IMR-90 (cell line): ENCODE results near the gene TAF3. TPM values are rescaled to one million over a fixed set of nuclear protein-coding genes. Genes with fewer than 3 reads are reported as not detected.

Experiments
- ATAC-seq: fragments of 200-7000 bp; cut with Tn5 transposase; 2 replicates; pipeline ENCODE4 v1.9.1; 2020; ENCODE audit warnings: low read depth, mild to moderate bottlenecking, moderate library complexity
- BruUV-seq: library from RNA; stranded (reverse); fragments of 400-500 nt; replicated peaks from 2 replicates; lab custom pipeline; 2021; lab: Mats Ljungman, UMichigan
- CTCF ChIA-PET: fragments of 300-600 bp; formaldehyde crosslinking; extraction: SDS; loops from one replicate; lab custom pipeline; 2021; ENCODE audit warnings: antibody characterized with exemption; lab: Yijun Ruan, JAX
- POLR2A ChIA-PET: fragments of 300-600 bp; sonication (Branson Sonifier 250); formaldehyde crosslinking; loops from one replicate; lab custom pipeline; 2022; ENCODE audit warnings: antibody characterized with exemption; ENCODE audit not compliant: unreplicated experiment; lab: Charles Lee
- DNase-seq: peaks from one replicate; pipeline ENCODE4 v3.0.0; 2013
- H2AFZ ChIP-seq: replicated peaks from 2 replicates; pipeline ENCODE3; 2013; ENCODE audit warnings: low read length, mild to moderate bottlenecking; ENCODE audit not compliant: poor library complexity
- H2AK5ac ChIP-seq: 2 replicates; pipeline ENCODE4 v1.6.1; 2013; ENCODE audit warnings: low read depth, low read length, inconsistent platforms
- H2AK9ac ChIP-seq: replicated peaks from 2 replicates; pipeline ENCODE3; 2013; ENCODE audit warnings: mild to moderate bottlenecking, low read depth, low read length, moderate library complexity; ENCODE audit not compliant: poor library complexity
- H2BK120ac ChIP-seq: 2 replicates; pipeline ENCODE4 v1.6.1; 2013; ENCODE audit warnings: low read depth, low read length, inconsistent platforms
- H2BK15ac ChIP-seq: 3 replicates; pipeline ENCODE4 v1.6.1; 2013; ENCODE audit warnings: low read depth, low read length, inconsistent platforms
- H2BK20ac ChIP-seq: 2 replicates; pipeline ENCODE4 v1.6.1; 2013; ENCODE audit warnings: low read depth, mild to moderate bottlenecking, inconsistent platforms, low read length, moderate library complexity
- H2BK5ac ChIP-seq: 2 replicates; pipeline ENCODE4 v1.6.1; 2013; ENCODE audit warnings: mild to moderate bottlenecking, low read depth, low read length, inconsistent platforms; ENCODE audit not compliant: poor library complexity, severe bottlenecking
- H3K14ac ChIP-seq: replicated peaks from 2 replicates; pipeline ENCODE4 v1.6.1; 2013; ENCODE audit warnings: low read depth, low read length, inconsistent platforms
- H3K18ac ChIP-seq: 2 replicates; pipeline ENCODE4 v1.6.1; 2013; ENCODE audit warnings: low read depth, low read length, control low read depth
- H3K23ac ChIP-seq: 2 replicates; pipeline ENCODE4 v1.6.1; 2013; ENCODE audit warnings: low read depth, low read length, inconsistent platforms
- H3K27ac ChIP-seq: 2 replicates; pipeline ENCODE4 v1.5.1; 2013; ENCODE audit warnings: mild to moderate bottlenecking, control low read depth, low read length; ENCODE audit not compliant: insufficient read depth
- H3K27me3 ChIP-seq: 2 replicates; pipeline ENCODE4 v1.6.1; 2013; ENCODE audit warnings: low read length; ENCODE audit not compliant: control insufficient read depth, insufficient read depth
- H3K36me3 ChIP-seq: 2 replicates; pipeline ENCODE4 v1.6.1; 2013; ENCODE audit warnings: low read length, mixed read lengths; ENCODE audit not compliant: control insufficient read depth, insufficient read depth
- H3K4ac ChIP-seq: 2 replicates; pipeline ENCODE4 v1.6.1; 2013; ENCODE audit warnings: low read depth, low read length, inconsistent platforms
- H3K4me1 ChIP-seq: 2 replicates; pipeline ENCODE4 v1.6.1; 2013; ENCODE audit warnings: low read length, mixed read lengths; ENCODE audit not compliant: control insufficient read depth, insufficient read depth
- H3K4me2 ChIP-seq: 2 replicates; pipeline ENCODE4 v1.6.1; 2013; ENCODE audit warnings: low read depth, mild to moderate bottlenecking, control low read depth, low read length, moderate library complexity
- H3K4me3 ChIP-seq: 2 replicates; pipeline ENCODE4 v1.5.1; 2013; ENCODE audit warnings: low read depth, mild to moderate bottlenecking, control low read depth, low read length, moderate library complexity; ENCODE audit not compliant: insufficient read depth
- H3K56ac ChIP-seq: 2 replicates; pipeline ENCODE4 v1.6.1; 2013; ENCODE audit warnings: low read length, inconsistent platforms; ENCODE audit not compliant: insufficient read depth; ENCODE audit errors: extremely low read depth
- H3K79me1 ChIP-seq, 2 experiments: 2 replicates each; pipeline ENCODE4 v1.6.1; 2013; ENCODE audit warnings: low read length in 2 of 2, inconsistent platforms in 1 of 2, low read depth in 1 of 2
- H3K9ac ChIP-seq: 2 replicates; pipeline ENCODE4 v1.6.1; 2013; ENCODE audit warnings: low read depth, low read length, control low read depth
- H3K9me1 ChIP-seq: 2 replicates; pipeline ENCODE4 v1.6.1; 2013; ENCODE audit warnings: low read length, inconsistent platforms; ENCODE audit not compliant: insufficient read depth
- H3K9me3 ChIP-seq: 2 replicates; pipeline ENCODE4 v1.6.1; 2013; ENCODE audit warnings: low read length; ENCODE audit not compliant: control insufficient read depth, insufficient read depth
- H4K20me1 ChIP-seq: 2 replicates; pipeline ENCODE4 v1.6.1; 2013; ENCODE audit warnings: low read length, inconsistent platforms; ENCODE audit not compliant: insufficient read depth
- H4K5ac ChIP-seq: 2 replicates; pipeline ENCODE4 v1.6.1; 2013; ENCODE audit warnings: mild to moderate bottlenecking, low read depth, low read length, control low read depth
- H4K8ac ChIP-seq, 2 experiments: 2 replicates each; pipeline ENCODE4 v1.6.1; 2013; ENCODE audit warnings: low read depth in 2 of 2, low read length in 2 of 2, control low read depth in 1 of 2, inconsistent platforms in 1 of 2
- H4K91ac ChIP-seq: 2 replicates; pipeline ENCODE4 v1.6.1; 2013; ENCODE audit warnings: low read depth, low read length, inconsistent platforms; ENCODE audit not compliant: insufficient read depth
- BHLHE40 ChIP-seq: fragments of 150-350 bp; IDR thresholded peaks from 2 replicates; pipeline ENCODE4 v1.6.1; 2016; ENCODE audit warnings: mild to moderate bottlenecking, low read depth, low read length
- CEBPB ChIP-seq: IDR thresholded peaks from 2 replicates; pipeline ENCODE4 v1.6.1; 2012; ENCODE audit warnings: low read depth, low read length, improper control_type of control experiment
- CHD1 ChIP-seq: IDR thresholded peaks from 2 replicates; pipeline ENCODE4 v1.6.1; 2012; ENCODE audit warnings: low read depth, low read length, improper control_type of control experiment
- FOS ChIP-seq: fragments of 150-350 bp; IDR thresholded peaks from 2 replicates; pipeline ENCODE4 v1.6.1; 2016; ENCODE audit warnings: low read depth, low read length
- MAFK ChIP-seq: IDR thresholded peaks from 2 replicates; pipeline ENCODE4 v1.6.1; 2012; ENCODE audit warnings: low read depth, low read length, improper control_type of control experiment
- MAZ ChIP-seq: IDR thresholded peaks from 2 replicates; pipeline ENCODE4 v1.6.1; 2012; ENCODE audit warnings: low read depth, mild to moderate bottlenecking, low read length, improper control_type of control experiment, moderate library complexity, borderline replicate concordance
- MXI1 ChIP-seq: IDR thresholded peaks from 2 replicates; pipeline ENCODE4 v1.6.1; 2012; ENCODE audit warnings: low read depth, mild to moderate bottlenecking, low read length, moderate library complexity, borderline replicate concordance
- NFE2L2 ChIP-seq: fragments of 150-350 bp; IDR thresholded peaks from 2 replicates; pipeline ENCODE4 v1.6.1; 2016; ENCODE audit warnings: low read depth, mild to moderate bottlenecking, low read length
- POLR2A ChIP-seq: IDR thresholded peaks from 2 replicates; pipeline ENCODE4 v1.6.1; 2012; ENCODE audit warnings: mild to moderate bottlenecking, low read depth, low read length
- RAD21 ChIP-seq: IDR thresholded peaks from 2 replicates; pipeline ENCODE4 v1.6.1; 2012; ENCODE audit warnings: low read length, improper control_type of control experiment
- RCOR1 ChIP-seq: IDR thresholded peaks from 2 replicates; pipeline ENCODE4 v1.6.1; 2012; ENCODE audit warnings: mild to moderate bottlenecking, low read length, improper control_type of control experiment; ENCODE audit not compliant: insufficient replicate concordance
- RFX5 ChIP-seq: IDR thresholded peaks from 2 replicates; pipeline ENCODE4 v1.8.0; 2012; ENCODE audit warnings: low read depth, mild to moderate bottlenecking, low read length, moderate library complexity
- SMC3 ChIP-seq: fragments of 150-350 bp; IDR thresholded peaks from 2 replicates; pipeline ENCODE4 v1.6.1; 2016; ENCODE audit warnings: low read depth, mild to moderate bottlenecking, antibody characterized with exemption, low read length, moderate library complexity
- WGBS, 2 experiments: methylation state at CpG; one replicate each; pipeline versions ENCODE4 v1.1.5 to v1.1.7; 2013; ENCODE audit warnings: missing lambda C conversion rate in 2 of 2; ENCODE audit not compliant: insufficient read length in 1 of 2; ENCODE audit errors: extremely low coverage in 2 of 2; 5-methylcytosine and 5-hydroxymethylcytosine counted together
- dilution Hi-C: fragments of 300-500 bp; cut with HindIII; formaldehyde crosslinking; loops from one replicate; pipeline ENCODE4 v1.14.3; 2018; ENCODE audit warnings: low sequenced_read_pairs; ENCODE audit not compliant: unreplicated experiment
- in situ Hi-C: fragments of 300-500 bp; cut with MboI; formaldehyde crosslinking; loops from 3 replicates; pipeline ENCODE4 v1.14.3; 2019; ENCODE audit warnings: low sequenced_read_pairs, inconsistent platforms, mixed read lengths
- intact Hi-C: fragments of 100-400 bp; cut with micrococcal nuclease; formaldehyde crosslinking; loops from 2 replicates; pipeline ENCODE4 v1.10.0; 2022
- polyA plus RNA-seq, 3 experiments: library from polyadenylated mRNA; depleted of rRNA; stranded (reverse); fragments of >200 nt; gene quantifications; 2 replicates each; pipeline ENCODE4 v1.2.3, GENCODE V29; 2012; ENCODE audit warnings: low replicate concordance in 1 of 3
- total RNA-seq: library from RNA; depleted of rRNA; stranded (reverse); fragments of >200 nt; gene quantifications from 2 replicates; pipeline ENCODE4 v1.2.3, GENCODE V29; 2012
- TF ChIP-seq, protein P1 (sequence below): conservative IDR thresholded peaks from 2 replicates; pipeline ENCODE4 v1.5.1; 2012; ENCODE audit warnings: mild to moderate bottlenecking, low read depth, low read length, improper control_type of control experiment
- TF ChIP-seq, protein P2 (sequence below): fragments of 150-350 bp; IDR thresholded peaks from 2 replicates; pipeline ENCODE4 v1.6.1; 2016; ENCODE audit warnings: low read depth, mild to moderate bottlenecking, low read length, moderate library complexity, borderline replicate concordance
- TF ChIP-seq, protein P3 (sequence below): fragments of 150-350 bp; IDR thresholded peaks from 2 replicates; pipeline ENCODE4 v1.6.1; 2017; ENCODE audit warnings: mild to moderate bottlenecking, antibody characterized with exemption, low read length, low read depth

The TAF3 gene
- total and polyA plus RNA-seq, 2 of the 4 experiments (the other 2 are of a cell fraction), result 1.4 to 2.3 TPM

DNA sequence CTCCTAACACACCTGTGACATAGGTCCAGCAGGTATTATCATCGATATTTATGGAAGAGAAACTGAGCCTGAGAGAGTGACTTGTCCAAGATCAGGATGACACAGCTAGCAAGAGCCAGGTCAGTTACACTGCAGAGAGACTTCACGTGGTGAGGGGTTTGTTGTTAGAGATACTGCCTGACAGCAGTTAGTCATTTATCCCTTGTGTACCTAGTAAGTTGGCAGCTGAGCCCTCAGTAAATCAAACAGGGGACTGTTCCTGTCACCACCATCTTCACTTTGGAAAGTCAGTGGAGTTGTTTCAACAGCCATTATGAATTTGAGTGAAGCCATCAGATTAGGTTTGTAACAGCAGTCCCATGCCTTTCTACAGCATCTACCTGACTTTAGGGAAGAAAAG, 148.7 kb downstream of the TAF3 start:
- in situ Hi-C loops, result no loop called here
- intact Hi-C loops, result no loop called here
- Histone ChIP-seq H3K4me1 (no peaks in the 10 kb centered on the region), H3K27me3 (no peaks in the 10 kb centered on the region), H3K36me3 (peaks cover 5% of the 10 kb centered on the region; the same call in 1 of the 2 replicates), H4K91ac (no peak overlapping the region), H2BK15ac (no peak overlapping the region), H3K56ac (no peak overlapping the region), H3K14ac (no peak overlapping the region), H3K4me3 (no peak overlapping the region), H3K79me1 (no peaks in the 10 kb centered on the region; a peak in 1 of 4 replicates), H2BK120ac (no peak overlapping the region), H2BK20ac (no peak overlapping the region), H2AK5ac (no peak overlapping the region), H3K9ac (no peak overlapping the region), H3K4ac (no peak overlapping the region), H2BK5ac (no peak overlapping the region), H3K9me1 (no peaks in the 10 kb centered on the region), H3K18ac (no peak overlapping the region), H2AK9ac (no peak overlapping the region), H3K9me3 (no peaks in the 10 kb centered on the region), H3K4me2 (no peak overlapping the region), H4K20me1 (no peaks in the 10 kb centered on the region), H3K23ac (no peak overlapping the region), H4K8ac (no peak overlapping the region), H2AFZ (no peak overlapping the region), H4K5ac (no peak overlapping the region), H3K27ac (no peak overlapping the region)
- dilution Hi-C loops, result no loop called here
- CTCF ChIA-PET, result no interaction called here
- TF ChIP-seq NFE2L2, result no peak
- no peak for TF ChIP-seq MAZ
- no peak for TF ChIP-seq CEBPB
- no peak for TF ChIP-seq BHLHE40
- TF ChIP-seq POLR2A, result no peak
- no peak for TF ChIP-seq RFX5
- TF ChIP-seq, protein P1, sequence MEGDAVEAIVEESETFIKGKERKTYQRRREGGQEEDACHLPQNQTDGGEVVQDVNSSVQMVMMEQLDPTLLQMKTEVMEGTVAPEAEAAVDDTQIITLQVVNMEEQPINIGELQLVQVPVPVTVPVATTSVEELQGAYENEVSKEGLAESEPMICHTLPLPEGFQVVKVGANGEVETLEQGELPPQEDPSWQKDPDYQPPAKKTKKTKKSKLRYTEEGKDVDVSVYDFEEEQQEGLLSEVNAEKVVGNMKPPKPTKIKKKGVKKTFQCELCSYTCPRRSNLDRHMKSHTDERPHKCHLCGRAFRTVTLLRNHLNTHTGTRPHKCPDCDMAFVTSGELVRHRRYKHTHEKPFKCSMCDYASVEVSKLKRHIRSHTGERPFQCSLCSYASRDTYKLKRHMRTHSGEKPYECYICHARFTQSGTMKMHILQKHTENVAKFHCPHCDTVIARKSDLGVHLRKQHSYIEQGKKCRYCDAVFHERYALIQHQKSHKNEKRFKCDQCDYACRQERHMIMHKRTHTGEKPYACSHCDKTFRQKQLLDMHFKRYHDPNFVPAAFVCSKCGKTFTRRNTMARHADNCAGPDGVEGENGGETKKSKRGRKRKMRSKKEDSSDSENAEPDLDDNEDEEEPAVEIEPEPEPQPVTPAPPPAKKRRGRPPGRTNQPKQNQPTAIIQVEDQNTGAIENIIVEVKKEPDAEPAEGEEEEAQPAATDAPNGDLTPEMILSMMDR, result no peak
- no peak for TF ChIP-seq SMC3
- TF ChIP-seq, protein P2, sequence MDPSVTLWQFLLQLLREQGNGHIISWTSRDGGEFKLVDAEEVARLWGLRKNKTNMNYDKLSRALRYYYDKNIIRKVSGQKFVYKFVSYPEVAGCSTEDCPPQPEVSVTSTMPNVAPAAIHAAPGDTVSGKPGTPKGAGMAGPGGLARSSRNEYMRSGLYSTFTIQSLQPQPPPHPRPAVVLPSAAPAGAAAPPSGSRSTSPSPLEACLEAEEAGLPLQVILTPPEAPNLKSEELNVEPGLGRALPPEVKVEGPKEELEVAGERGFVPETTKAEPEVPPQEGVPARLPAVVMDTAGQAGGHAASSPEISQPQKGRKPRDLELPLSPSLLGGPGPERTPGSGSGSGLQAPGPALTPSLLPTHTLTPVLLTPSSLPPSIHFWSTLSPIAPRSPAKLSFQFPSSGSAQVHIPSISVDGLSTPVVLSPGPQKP, result no peak
- TF ChIP-seq, protein P3, sequence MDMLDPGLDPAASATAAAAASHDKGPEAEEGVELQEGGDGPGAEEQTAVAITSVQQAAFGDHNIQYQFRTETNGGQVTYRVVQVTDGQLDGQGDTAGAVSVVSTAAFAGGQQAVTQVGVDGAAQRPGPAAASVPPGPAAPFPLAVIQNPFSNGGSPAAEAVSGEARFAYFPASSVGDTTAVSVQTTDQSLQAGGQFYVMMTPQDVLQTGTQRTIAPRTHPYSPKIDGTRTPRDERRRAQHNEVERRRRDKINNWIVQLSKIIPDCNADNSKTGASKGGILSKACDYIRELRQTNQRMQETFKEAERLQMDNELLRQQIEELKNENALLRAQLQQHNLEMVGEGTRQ, result no peak
- TF ChIP-seq CHD1, result no peak
- TF ChIP-seq RAD21, result no peak
- no peak for TF ChIP-seq MXI1
- TF ChIP-seq MAFK, result no peak
- no peak for TF ChIP-seq RCOR1
- TF ChIP-seq FOS, result no peak
- DNase-seq (no peak), ATAC-seq (no peak)
- no TSS peak for BruUV-seq
- POLR2A ChIA-PET, result no interaction called here
- WGBS, 2 experiments, result no CpG with 5 or more reads among the region's 2 CpGs
